OCI-LY1 (cell line): Measurements from ENCODE around the gene SHMT2.

ENCODE experiments used
- H2AFZ ChIP-seq: fragments of 200-600 bp; sonication (generic), shearing (Covaris generic); 2 replicates; pipeline ENCODE4 v1.6.0; 2014; ENCODE audit warnings: antibody characterized with exemption, mild to moderate bottlenecking, low read length
- H3F3A ChIP-seq: fragments of 200-600 bp; sonication (generic), shearing (Covaris generic); 2 replicates; pipeline ENCODE4 v1.6.0; 2014; ENCODE audit warnings: mild to moderate bottlenecking, antibody characterized with exemption, low read length, moderate library complexity; ENCODE audit not compliant: insufficient read depth
- H3K27ac ChIP-seq: fragments of 200-600 bp; sonication (generic); 2 replicates; pipeline ENCODE4 v1.5.1; 2014; ENCODE audit warnings: low read length, mixed run types, mild to moderate bottlenecking, low read depth; ENCODE audit not compliant: poor library complexity, severe bottlenecking
- H3K27me3 ChIP-seq: fragments of 200-600 bp; sonication (generic); 2 replicates; pipeline ENCODE4 v1.6.0; 2014; ENCODE audit warnings: antibody characterized with exemption, mild to moderate bottlenecking, low read length, moderate library complexity; ENCODE audit not compliant: insufficient read depth
- H3K36me3 ChIP-seq: fragments of 200-600 bp; sonication (generic); 2 replicates; pipeline ENCODE4 v1.6.1; 2014; ENCODE audit warnings: mild to moderate bottlenecking, antibody characterized with exemption, low read length, moderate library complexity, mixed read lengths; ENCODE audit not compliant: insufficient read depth
- H3K4me1 ChIP-seq: fragments of 200-600 bp; sonication (generic); 2 replicates; pipeline ENCODE4 v1.5.1; 2014; ENCODE audit warnings: mild to moderate bottlenecking, low read length, moderate library complexity; ENCODE audit not compliant: insufficient read depth, severe bottlenecking
- H3K4me2 ChIP-seq: fragments of 200-600 bp; sonication (generic), shearing (Covaris generic); 2 replicates; pipeline ENCODE4 v1.6.1; 2014; ENCODE audit warnings: low read length
- H3K4me3 ChIP-seq: fragments of 200-600 bp; sonication (generic); 2 replicates; pipeline ENCODE4 v1.5.1; 2014; ENCODE audit warnings: low read length, low read depth, mild to moderate bottlenecking, mixed read lengths; ENCODE audit not compliant: poor library complexity, severe bottlenecking
- H3K79me2 ChIP-seq: fragments of 200-600 bp; shearing (Covaris generic); 2 replicates; pipeline ENCODE4 v1.6.1; 2016; ENCODE audit warnings: mixed run types, low read length, mixed read lengths; ENCODE audit not compliant: insufficient read depth
- H3K9ac ChIP-seq: fragments of 200-600 bp; sonication (generic), shearing (Covaris generic); 2 replicates; pipeline ENCODE4 v1.6.1; 2014; ENCODE audit warnings: mild to moderate bottlenecking, low read length, mixed read lengths
- H3K9me2 ChIP-seq: fragments of 200-600 bp; sonication (generic), shearing (Covaris generic); 2 replicates; pipeline ENCODE4 v1.6.1; 2014; ENCODE audit warnings: low read depth, mild to moderate bottlenecking, low read length, mixed read lengths
- H3K9me3 ChIP-seq: fragments of 200-600 bp; shearing (Covaris generic); 2 replicates; pipeline ENCODE4 v1.6.1; 2014; ENCODE audit warnings: low read length, mixed read lengths
- H4K20me1 ChIP-seq: fragments of 200-600 bp; sonication (generic), shearing (Covaris generic); 2 replicates; pipeline ENCODE4 v1.6.0; 2016; ENCODE audit warnings: mild to moderate bottlenecking, low read length; ENCODE audit not compliant: insufficient read depth
- EZH2 ChIP-seq: fragments of 200-600 bp; sonication (generic), shearing (Covaris generic); IDR thresholded peaks from 2 replicates; pipeline ENCODE4 v1.8.0; 2017; ENCODE audit warnings: borderline replicate concordance, mixed run types, mild to moderate bottlenecking, antibody characterized with exemption, low read length, moderate library complexity, mixed read lengths
- TF ChIP-seq, protein P1 (sequence below): fragments of 200-600 bp; sonication (generic), shearing (Covaris generic); IDR thresholded peaks from 2 replicates; pipeline ENCODE4 v1.5.1; 2017; ENCODE audit warnings: mild to moderate bottlenecking, antibody characterized with exemption, low read length, moderate library complexity, mixed read lengths

Gene SHMT2

DNA sequence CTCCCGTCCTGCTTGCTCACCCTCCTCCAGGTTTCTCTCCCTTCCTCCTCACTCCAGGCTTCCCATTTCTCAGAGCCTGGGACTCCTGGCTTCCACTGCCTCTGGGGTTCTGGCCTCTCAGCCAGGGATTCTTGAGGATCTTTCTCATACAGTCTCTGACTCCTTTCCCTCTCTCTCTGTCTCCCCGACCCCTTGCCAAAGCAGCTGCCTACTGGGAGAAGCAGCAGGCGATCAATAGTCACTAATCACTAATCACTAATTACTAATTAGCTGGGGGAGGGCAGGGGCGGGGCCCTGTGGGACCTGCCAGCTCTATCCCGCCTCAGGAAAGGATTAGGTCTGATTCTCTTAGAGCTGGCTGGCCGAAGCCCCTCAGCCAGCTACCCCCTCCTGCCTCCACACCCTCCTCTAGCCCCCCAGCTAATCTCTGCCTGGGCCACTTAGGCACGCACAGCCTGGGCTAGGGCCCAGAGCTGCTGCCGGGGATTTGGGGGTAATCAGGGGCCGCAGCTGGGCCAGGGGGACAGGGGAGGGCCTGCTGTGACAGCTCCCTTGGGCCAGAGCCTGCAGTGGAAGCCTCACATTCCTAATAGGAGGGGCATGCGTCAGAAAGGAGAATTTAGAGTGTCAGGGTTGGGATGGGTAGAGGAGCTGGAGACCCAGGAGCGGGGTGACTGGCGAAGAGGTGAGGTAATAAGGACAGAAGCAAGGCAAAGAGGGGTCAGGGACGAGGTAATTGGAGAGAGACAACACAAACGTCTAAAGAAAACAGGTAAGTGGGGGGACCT lies 10.1 kb upstream of the SHMT2 start:
- Histone ChIP-seq H3K27me3 (peaks cover 4% of the 10 kb centered on the region; the same call in 1 of the 2 replicates), H3K27ac (no peak overlapping the region), H3K4me3 (peak overlapping the region; percentile 73), H3K79me2 (no peaks in the 10 kb centered on the region), H3K4me2 (peak overlapping the region; percentile 90; the same call in 1 of the 2 replicates), H3K9me2 (no peaks in the 10 kb centered on the region), H3K4me1 (peaks cover 67% of the 10 kb centered on the region), H3K9me3 (no peaks in the 10 kb centered on the region), H3K36me3 (no peaks in the 10 kb centered on the region; the same call in 1 of the 2 replicates), H3K9ac (peak overlapping the region; percentile 80; the same call in 1 of the 2 replicates), H2AFZ (no peak overlapping the region), H3F3A (0 out of 2 replicates have a peak, but pooled peaks cover 2% of the 10 kb centered on the region), H4K20me1 (no peaks in the 10 kb centered on the region)
- TF ChIP-seq EZH2, result no peak
- TF ChIP-seq, protein P1, sequence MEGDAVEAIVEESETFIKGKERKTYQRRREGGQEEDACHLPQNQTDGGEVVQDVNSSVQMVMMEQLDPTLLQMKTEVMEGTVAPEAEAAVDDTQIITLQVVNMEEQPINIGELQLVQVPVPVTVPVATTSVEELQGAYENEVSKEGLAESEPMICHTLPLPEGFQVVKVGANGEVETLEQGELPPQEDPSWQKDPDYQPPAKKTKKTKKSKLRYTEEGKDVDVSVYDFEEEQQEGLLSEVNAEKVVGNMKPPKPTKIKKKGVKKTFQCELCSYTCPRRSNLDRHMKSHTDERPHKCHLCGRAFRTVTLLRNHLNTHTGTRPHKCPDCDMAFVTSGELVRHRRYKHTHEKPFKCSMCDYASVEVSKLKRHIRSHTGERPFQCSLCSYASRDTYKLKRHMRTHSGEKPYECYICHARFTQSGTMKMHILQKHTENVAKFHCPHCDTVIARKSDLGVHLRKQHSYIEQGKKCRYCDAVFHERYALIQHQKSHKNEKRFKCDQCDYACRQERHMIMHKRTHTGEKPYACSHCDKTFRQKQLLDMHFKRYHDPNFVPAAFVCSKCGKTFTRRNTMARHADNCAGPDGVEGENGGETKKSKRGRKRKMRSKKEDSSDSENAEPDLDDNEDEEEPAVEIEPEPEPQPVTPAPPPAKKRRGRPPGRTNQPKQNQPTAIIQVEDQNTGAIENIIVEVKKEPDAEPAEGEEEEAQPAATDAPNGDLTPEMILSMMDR, result no peak

DNA sequence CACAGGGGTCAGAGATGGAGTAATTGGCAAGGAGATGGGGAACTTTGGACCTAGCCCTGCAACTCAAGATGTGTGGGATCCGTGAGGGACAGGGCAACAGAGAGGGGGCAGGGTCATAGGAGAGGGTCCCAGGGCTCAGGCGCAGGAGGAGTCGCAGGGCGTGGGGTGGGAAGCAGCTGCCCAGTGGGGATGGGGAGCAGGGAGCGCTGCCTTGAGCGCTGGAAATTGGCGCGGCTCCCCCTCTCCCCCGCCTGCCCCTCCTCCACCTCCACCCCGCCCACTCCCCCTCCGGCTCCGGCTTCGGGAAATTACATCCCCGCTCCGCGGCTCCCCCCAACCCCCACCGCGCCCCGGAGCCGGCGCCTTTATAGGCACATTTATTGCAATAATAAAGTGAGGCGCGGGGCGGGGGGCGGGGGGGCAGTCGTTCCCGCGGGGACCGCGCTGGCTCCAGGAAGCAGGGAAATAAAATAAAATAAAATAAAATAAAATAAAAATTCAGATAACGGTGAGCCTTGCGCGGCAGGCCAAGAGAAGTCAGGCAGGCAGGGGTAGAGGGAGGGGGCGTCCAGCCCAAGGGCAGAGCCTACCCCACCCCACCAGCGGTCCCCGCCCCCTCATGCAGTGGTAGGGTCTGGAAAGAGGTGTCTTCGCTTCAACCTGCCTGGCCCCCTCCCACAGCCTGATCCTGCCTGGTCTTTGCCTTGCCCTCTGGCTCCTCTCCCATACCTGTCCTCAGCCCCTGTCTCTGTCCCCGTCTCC lies 9.3 kb upstream of the SHMT2 start:
- H3K4me1 ChIP-seq, result peaks cover 62% of the 10 kb centered on the region
- no peaks in the 10 kb centered on the region for H4K20me1 ChIP-seq
- no peaks in the 10 kb centered on the region; the same call in 1 of the 2 replicates for H3K36me3 ChIP-seq
- no peak overlapping the region; the same call in 1 of the 2 replicates for H3K9ac ChIP-seq
- H3K4me2 ChIP-seq, result peak overlapping the region; percentile 90; the same call in 1 of the 2 replicates
- peak overlapping the region; percentile 73 for H3K4me3 ChIP-seq
- H3K9me2 ChIP-seq, result no peaks in the 10 kb centered on the region
- no peaks in the 10 kb centered on the region for H3K9me3 ChIP-seq
- H2AFZ ChIP-seq, result no peak overlapping the region
- no peak overlapping the region for H3K27ac ChIP-seq
- H3F3A ChIP-seq, result 0 out of 2 replicates have a peak, but pooled peaks cover 4% of the 10 kb centered on the region
- TF ChIP-seq, protein P1, result no peak
- no peak for TF ChIP-seq EZH2
- H3K79me2 ChIP-seq, result no peaks in the 10 kb centered on the region
- peaks cover 4% of the 10 kb centered on the region; the same call in 1 of the 2 replicates for H3K27me3 ChIP-seq

DNA sequence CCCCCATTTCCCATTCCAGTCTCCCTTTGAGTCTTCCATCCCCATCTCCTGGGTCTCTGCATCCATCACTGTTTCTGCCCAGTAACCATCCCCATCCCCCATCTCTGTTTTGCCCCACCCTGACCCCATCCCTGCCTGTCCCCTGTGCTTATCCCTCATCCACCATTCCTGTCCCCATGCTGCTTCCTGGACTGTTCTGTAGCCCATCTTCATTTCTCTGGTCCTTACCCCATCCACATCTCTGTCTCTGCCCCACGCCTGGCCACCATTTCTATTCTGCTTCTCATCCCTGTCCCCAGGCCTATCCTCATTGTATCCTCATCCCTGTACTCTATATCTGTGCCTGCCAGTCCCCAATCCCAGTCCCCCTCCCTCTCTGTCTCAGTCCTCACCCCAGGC lies 8.7 kb upstream of the SHMT2 start:
- Histone ChIP-seq H3K79me2 (no peaks in the 10 kb centered on the region), H3K4me2 (peak overlapping the region; percentile 4; the same call in 1 of the 2 replicates), H3K9me3 (no peaks in the 10 kb centered on the region), H3K9me2 (no peaks in the 10 kb centered on the region), H3K36me3 (no peaks in the 10 kb centered on the region; the same call in 1 of the 2 replicates), H4K20me1 (no peaks in the 10 kb centered on the region), H3K27me3 (peaks cover 4% of the 10 kb centered on the region; the same call in 1 of the 2 replicates), H2AFZ (no peak overlapping the region), H3K9ac (no peak overlapping the region), H3K4me3 (no peak overlapping the region), H3K4me1 (peaks cover 62% of the 10 kb centered on the region), H3F3A (peaks cover 7% of the 10 kb centered on the region; the same call in 1 of the 2 replicates), H3K27ac (no peak overlapping the region)
- TF ChIP-seq EZH2, result no peak
- TF ChIP-seq, protein P1, result no peak
